KMS-11 (cell line): ENCODE measurements around the gene ACBD5.

ENCODE experiments used
- H2AFZ ChIP-seq: fragments of 200-600 bp; sonication (generic); 2 replicates; pipeline ENCODE4 v1.6.1; 2016; ENCODE audit warnings: antibody characterized with exemption, mixed run types, low read depth
- H3K27ac ChIP-seq: fragments of 200-600 bp; sonication (generic); 2 replicates; pipeline ENCODE4 v1.6.1; 2016; ENCODE audit warnings: mild to moderate bottlenecking, mixed run types
- H3K27me3 ChIP-seq: fragments of 200-600 bp; sonication (generic); 2 replicates; pipeline ENCODE4 v1.6.1; 2017; ENCODE audit warnings: mild to moderate bottlenecking, low read depth, mixed run types, moderate library complexity; ENCODE audit not compliant: insufficient read depth
- H3K36me3 ChIP-seq: fragments of 200-600 bp; sonication (generic); 2 replicates; pipeline ENCODE4 v1.6.1; 2017; ENCODE audit warnings: mild to moderate bottlenecking, mixed run types; ENCODE audit not compliant: insufficient read depth
- H3K4me1 ChIP-seq: fragments of 200-600 bp; sonication (generic); 2 replicates; pipeline ENCODE4 v1.6.1; 2016; ENCODE audit warnings: mild to moderate bottlenecking, low read depth, mixed run types; ENCODE audit not compliant: poor library complexity, severe bottlenecking
- H3K4me2 ChIP-seq: fragments of 200-600 bp; sonication (generic); 2 replicates; pipeline ENCODE4 v1.7.0; 2016; ENCODE audit warnings: mild to moderate bottlenecking, mixed run types
- H3K4me3 ChIP-seq: fragments of 200-600 bp; sonication (generic); IDR thresholded peaks from 2 replicates; pipeline ENCODE4 v1.6.1; 2017; ENCODE audit warnings: low read depth, low read length, mixed read lengths; ENCODE audit not compliant: insufficient read depth
- H3K79me2 ChIP-seq: fragments of 200-600 bp; sonication (generic); 2 replicates; pipeline ENCODE4 v1.6.1; 2016; ENCODE audit warnings: low read depth, mixed run types; ENCODE audit not compliant: insufficient read depth
- H3K9ac ChIP-seq: fragments of 200-600 bp; sonication (generic); 2 replicates; pipeline ENCODE4 v1.6.1; 2016; ENCODE audit warnings: mild to moderate bottlenecking, mixed run types
- H4K20me1 ChIP-seq: fragments of 200-600 bp; sonication (generic); 2 replicates; pipeline ENCODE4 v1.6.1; 2016; ENCODE audit warnings: mild to moderate bottlenecking, mixed run types; ENCODE audit not compliant: insufficient read depth
- CTCF ChIP-seq: fragments of 200-600 bp; sonication (generic); conservative IDR thresholded peaks from 2 replicates; pipeline ENCODE4 v1.6.1; 2017; ENCODE audit warnings: low read depth, mild to moderate bottlenecking, antibody characterized with exemption, low read length, moderate library complexity, mixed read lengths

The ACBD5 gene

GRCh38 chr10:27147701-27148100 lies 92.9 kb downstream of the ACBD5 start:
- H3K36me3 ChIP-seq, result peaks cover 16% of the 10 kb centered on the region; the same call in 1 of the 2 replicates
- H4K20me1 ChIP-seq, result peaks cover 20% of the 10 kb centered on the region
- no peak overlapping the region for H3K4me2 ChIP-seq
- no peak for TF ChIP-seq CTCF
- no peak overlapping the region for H3K9ac ChIP-seq
- H2AFZ ChIP-seq, result no peak overlapping the region
- peaks cover 81% of the 10 kb centered on the region for H3K79me2 ChIP-seq
- H3K27me3 ChIP-seq, result no peaks in the 10 kb centered on the region
- H3K4me3 ChIP-seq, result no peak overlapping the region
- no peak overlapping the region for H3K27ac ChIP-seq
- H3K4me1 ChIP-seq, result peaks cover 31% of the 10 kb centered on the region

GRCh38 chr10:27145937-27146336 lies 94.7 kb downstream of the ACBD5 start:
- TF ChIP-seq CTCF, result no peak
- H3K9ac ChIP-seq, result no peak overlapping the region
- no peak overlapping the region for H3K27ac ChIP-seq
- H3K79me2 ChIP-seq, result peaks cover 63% of the 10 kb centered on the region
- H2AFZ ChIP-seq, result no peak overlapping the region
- peaks cover 7% of the 10 kb centered on the region for H4K20me1 ChIP-seq
- no peaks in the 10 kb centered on the region for H3K27me3 ChIP-seq
- H3K36me3 ChIP-seq, result peaks cover 12% of the 10 kb centered on the region; the same call in 1 of the 2 replicates
- H3K4me3 ChIP-seq, result no peak overlapping the region
- H3K4me2 ChIP-seq, result no peak overlapping the region
- H3K4me1 ChIP-seq, result peaks cover 16% of the 10 kb centered on the region
